CD14-positive monocyte (primary cell): ENCODE measurements around the gene MAP6D1. TPM values are rescaled to one million over a fixed set of nuclear protein-coding genes. Genes with fewer than 3 reads are reported as not detected.
A peak's percentile ranks its signal among the peaks of the same experiment; 100 is the strongest.

ENCODE experiments used
- DNase-seq, 3 donors: peaks; one replicate each; pipeline ENCODE4 v3.0.0-alpha.2; 2011 to 2022
- H2AFZ ChIP-seq: 2 replicates; pipeline ENCODE4 v1.6.0; 2012; ENCODE audit warnings: mild to moderate bottlenecking, low read depth, low read length, inconsistent platforms; ENCODE audit not compliant: insufficient read depth, poor library complexity, severe bottlenecking
- H3K27ac ChIP-seq, 2 donors: 1 replicate in 1 of 2; 2 replicates in 1 of 2; pipeline ENCODE4 v1.5.1; 2012 to 2013; ENCODE audit warnings: low read length in 2 of 2, control low read depth in 1 of 2, inconsistent platforms in 1 of 2, low read depth in 1 of 2, mild to moderate bottlenecking in 1 of 2
- H3K27me3 ChIP-seq, 2 donors: one replicate each; pipeline versions ENCODE4 v1.6.0 to v1.6.1; 2011 to 2013; ENCODE audit warnings: low read length in 2 of 2; ENCODE audit not compliant: control insufficient read depth in 2 of 2, insufficient read depth in 2 of 2
- H3K36me3 ChIP-seq, 2 donors: replicated peaks in 1 of 2; 1 replicate in 1 of 2; 2 replicates in 1 of 2; pipeline versions ENCODE4 v1.5.1 to v1.6.1; 2012 to 2013; ENCODE audit warnings: low read length in 2 of 2, control low read depth in 1 of 2, inconsistent platforms in 1 of 2, mild to moderate bottlenecking in 1 of 2; ENCODE audit not compliant: insufficient read depth in 2 of 2, control insufficient read depth in 1 of 2
- H3K4me1 ChIP-seq, 2 donors: 1 replicate in 1 of 2; 2 replicates in 1 of 2; pipeline versions ENCODE4 v1.5.1 to v1.6.1; 2012 to 2013; ENCODE audit warnings: low read length in 2 of 2, control low read depth in 1 of 2, inconsistent platforms in 1 of 2, mild to moderate bottlenecking in 1 of 2, moderate library complexity in 1 of 2; ENCODE audit not compliant: insufficient read depth in 2 of 2, control insufficient read depth in 1 of 2
- H3K4me2 ChIP-seq: replicated peaks from 2 replicates; pipeline ENCODE3; 2012; ENCODE audit warnings: low read length, moderate library complexity, mild to moderate bottlenecking; ENCODE audit not compliant: poor library complexity, severe bottlenecking; ENCODE audit errors: extremely low read depth
- H3K4me3 ChIP-seq, 3 experiments: fragments of 200-600 bp in 1 of 3; sonication (generic) in 1 of 3; replicated peaks in 1 of 3; 1 replicate in 2 of 3; 2 replicates in 1 of 3; pipeline ENCODE4 v1.5.1; 2011 to 2013; ENCODE audit warnings: low read length in 3 of 3, mild to moderate bottlenecking in 3 of 3, control low read depth in 2 of 3, low read depth in 2 of 3, inconsistent platforms in 1 of 3, moderate library complexity in 1 of 3
- H3K79me2 ChIP-seq: 2 replicates; pipeline ENCODE4 v1.6.0; 2012; ENCODE audit warnings: mild to moderate bottlenecking, control low read depth, inconsistent platforms, low read length, moderate library complexity; ENCODE audit not compliant: insufficient read depth
- H3K9ac ChIP-seq: 2 replicates; pipeline ENCODE4 v1.6.0; 2017; ENCODE audit warnings: low read length, mild to moderate bottlenecking; ENCODE audit not compliant: insufficient read depth, poor library complexity, severe bottlenecking
- H3K9me3 ChIP-seq, 2 donors: replicated peaks in 1 of 2; 1 replicate in 1 of 2; 2 replicates in 1 of 2; pipeline versions ENCODE4 v1.5.1 to v1.6.1; 2012 to 2013; ENCODE audit warnings: low read length in 2 of 2, control low read depth in 1 of 2; ENCODE audit not compliant: control insufficient read depth in 1 of 2, insufficient read depth in 1 of 2
- H4K20me1 ChIP-seq: 2 replicates; pipeline ENCODE4 v1.6.0; 2012; ENCODE audit warnings: mild to moderate bottlenecking, low read length, control low read depth, moderate library complexity; ENCODE audit not compliant: insufficient read depth
- H3K27ac Mint-ChIP-seq, 7 donors: one replicate each; pipeline ENCODE4 v1.8.0; 2020; ENCODE audit warnings: mild to moderate bottlenecking in 7 of 7, mixed read lengths in 7 of 7, moderate library complexity in 6 of 7, inconsistent platforms in 2 of 7
- H3K27me3 Mint-ChIP-seq, 3 donors: one replicate each; pipeline ENCODE4 v1.8.0; 2021 to 2022; ENCODE audit warnings: low read depth in 3 of 3, mild to moderate bottlenecking in 3 of 3, mixed read lengths in 3 of 3, moderate library complexity in 3 of 3, inconsistent platforms in 1 of 3
- H3K36me3 Mint-ChIP-seq, 2 donors: one replicate each; pipeline ENCODE4 v1.8.0; 2020; ENCODE audit warnings: mixed read lengths in 2 of 2, inconsistent platforms in 1 of 2, mild to moderate bottlenecking in 1 of 2
- H3K4me1 Mint-ChIP-seq: one replicate; pipeline ENCODE4 v1.8.0; 2020; ENCODE audit warnings: mild to moderate bottlenecking, mixed read lengths
- H3K4me3 Mint-ChIP-seq, 2 donors: one replicate each; pipeline ENCODE4 v1.8.0; 2020; ENCODE audit warnings: mild to moderate bottlenecking in 2 of 2, mixed read lengths in 2 of 2, moderate library complexity in 1 of 2
- H3K9me3 Mint-ChIP-seq, 7 donors: one replicate each; pipeline ENCODE4 v1.8.0; 2020 to 2022; ENCODE audit warnings: mixed read lengths in 7 of 7, mild to moderate bottlenecking in 6 of 7, moderate library complexity in 6 of 7, inconsistent platforms in 2 of 7
- WGBS: methylation state at CpG from one replicate; pipeline ENCODE4 v1.1.5; 2013; ENCODE audit warnings: missing lambda C conversion rate; ENCODE audit not compliant: insufficient coverage; 5-methylcytosine and 5-hydroxymethylcytosine counted together
- intact Hi-C, 2 donors: fragments of 100-400 bp; cut with micrococcal nuclease; formaldehyde crosslinking; loops; one replicate each; pipeline versions ENCODE4 v1.15.0 to v1.15.1; 2023
- polyA plus RNA-seq, 3 donors: library from polyadenylated mRNA; depleted of rRNA in 1 of 3; unstranded in 2 of 3; stranded (reverse) in 1 of 3; fragments of 300-500 nt in 2 of 3; fragments of >200 nt in 1 of 3; fragmentation: Illumina TruSeq in 2 of 3; gene quantifications; 1 replicate in 2 of 3; 2 replicates in 1 of 3; pipeline ENCODE4 v1.2.3, GENCODE V29; 2012 to 2021
- TF ChIP-seq, protein P1 (sequence below): fragments of 200-600 bp; IDR thresholded peaks from one replicate; pipeline ENCODE4 v1.8.0; 2022; ENCODE audit warnings: antibody characterized with exemption, mild to moderate bottlenecking

MAP6D1 gene
- polyA plus RNA-seq, 3 donors = 0.18 to 0.35 TPM; not detected in 1

DNA sequence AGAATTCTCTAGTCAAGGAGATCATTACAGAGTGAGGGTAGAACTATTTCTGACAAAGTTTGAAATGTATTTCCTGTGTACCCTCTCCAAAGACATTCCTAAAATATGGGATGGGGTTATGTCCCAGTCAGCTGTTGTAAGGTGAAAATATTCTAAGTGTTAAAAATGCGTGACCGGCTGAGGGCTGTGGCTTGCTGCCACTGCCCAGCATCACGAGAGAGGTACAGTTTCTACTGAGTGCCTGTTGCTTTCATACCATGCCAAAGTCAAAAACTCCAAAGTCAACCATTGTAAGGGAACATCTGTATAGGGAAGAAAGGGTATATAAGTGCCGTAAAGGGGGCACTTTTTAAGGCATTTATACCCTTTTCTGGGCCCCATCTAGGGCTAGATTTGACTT is 30.9 kb downstream of the MAP6D1 start:
- Histone ChIP-seq H3K27ac (no peak overlapping the region), H3K4me3 (no peak overlapping the region), H4K20me1 (peaks cover 4% of the 10 kb centered on the region), H3K79me2 (no peaks in the 10 kb centered on the region), H3K9ac (no peak overlapping the region), H3K9me3 (no peaks in the 10 kb centered on the region), H2AFZ (no peak overlapping the region), H3K4me1 (no peaks in the 10 kb centered on the region), H3K4me2 (no peak overlapping the region), H3K27me3 (no peaks in the 10 kb centered on the region), H3K36me3 (peaks cover 70 to 82% of the 10 kb centered on the region in 2 donors)
- intact Hi-C loops = no loop called here
- DNase-seq = no peak
- peaks cover 70 to 90% of the 10 kb centered on the region in 2 donors for H3K36me3 Mint-ChIP-seq
- no peaks in the 10 kb centered on the region for H3K27me3 Mint-ChIP-seq
- WGBS = 100% methylated on average over 2 of the region's 4 CpGs
- H3K9me3 Mint-ChIP-seq = no peaks in the 10 kb centered on the region
- H3K4me1 Mint-ChIP-seq = no peaks in the 10 kb centered on the region
- TF ChIP-seq, protein P1, sequence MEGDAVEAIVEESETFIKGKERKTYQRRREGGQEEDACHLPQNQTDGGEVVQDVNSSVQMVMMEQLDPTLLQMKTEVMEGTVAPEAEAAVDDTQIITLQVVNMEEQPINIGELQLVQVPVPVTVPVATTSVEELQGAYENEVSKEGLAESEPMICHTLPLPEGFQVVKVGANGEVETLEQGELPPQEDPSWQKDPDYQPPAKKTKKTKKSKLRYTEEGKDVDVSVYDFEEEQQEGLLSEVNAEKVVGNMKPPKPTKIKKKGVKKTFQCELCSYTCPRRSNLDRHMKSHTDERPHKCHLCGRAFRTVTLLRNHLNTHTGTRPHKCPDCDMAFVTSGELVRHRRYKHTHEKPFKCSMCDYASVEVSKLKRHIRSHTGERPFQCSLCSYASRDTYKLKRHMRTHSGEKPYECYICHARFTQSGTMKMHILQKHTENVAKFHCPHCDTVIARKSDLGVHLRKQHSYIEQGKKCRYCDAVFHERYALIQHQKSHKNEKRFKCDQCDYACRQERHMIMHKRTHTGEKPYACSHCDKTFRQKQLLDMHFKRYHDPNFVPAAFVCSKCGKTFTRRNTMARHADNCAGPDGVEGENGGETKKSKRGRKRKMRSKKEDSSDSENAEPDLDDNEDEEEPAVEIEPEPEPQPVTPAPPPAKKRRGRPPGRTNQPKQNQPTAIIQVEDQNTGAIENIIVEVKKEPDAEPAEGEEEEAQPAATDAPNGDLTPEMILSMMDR = no peak
- H3K4me3 Mint-ChIP-seq = no peak overlapping the region
- H3K27ac Mint-ChIP-seq = no peak overlapping the region

GRCh38 chr3:183792976-183793375 is 32.4 kb downstream of the MAP6D1 start:
- TF ChIP-seq, protein P1 = no peak
- no CpG with 5 or more reads among the region's 6 CpGs for WGBS
- no peaks in the 10 kb centered on the region for H3K4me1 Mint-ChIP-seq

More at GRCh38 chr3:183792976-183793375, 32.4 kb downstream of the MAP6D1 start:
- Mint-ChIP-seq H3K4me3 (no peak overlapping the region), H3K27ac (peak overlapping the region in 1 of 7 donors; percentile 21), H3K9me3 (no peaks in the 10 kb centered on the region), H3K27me3 (no peaks in the 10 kb centered on the region), H3K36me3 (peaks cover 68 to 90% of the 10 kb centered on the region in 2 donors)
- Histone ChIP-seq H3K79me2 (no peaks in the 10 kb centered on the region), H3K27ac (no peak overlapping the region), H2AFZ (no peak overlapping the region), H3K9ac (no peak overlapping the region), H3K4me2 (no peak overlapping the region), H4K20me1 (peaks cover 4% of the 10 kb centered on the region), H3K9me3 (no peaks in the 10 kb centered on the region), H3K4me3 (no peak overlapping the region), H3K4me1 (no peaks in the 10 kb centered on the region), H3K36me3 (peaks cover 62 to 81% of the 10 kb centered on the region in 2 donors), H3K27me3 (no peaks in the 10 kb centered on the region)
- intact Hi-C loops = no loop called here
- DNase-seq = no peak
